ENCODE results near the gene MAP3K3. TPM values are rescaled to one million over a fixed set of nuclear protein-coding genes. Genes with fewer than 3 reads are reported as not detected.
"Not testable (repeated sequence)": the region's sequence is repeated elsewhere in the genome, so short reads cannot be mapped to it uniquely, and the experiment has no call there.

Gene MAP3K3
- total RNA-seq, 1 experiment from 2014 or later: 19.7 TPM

DNA sequence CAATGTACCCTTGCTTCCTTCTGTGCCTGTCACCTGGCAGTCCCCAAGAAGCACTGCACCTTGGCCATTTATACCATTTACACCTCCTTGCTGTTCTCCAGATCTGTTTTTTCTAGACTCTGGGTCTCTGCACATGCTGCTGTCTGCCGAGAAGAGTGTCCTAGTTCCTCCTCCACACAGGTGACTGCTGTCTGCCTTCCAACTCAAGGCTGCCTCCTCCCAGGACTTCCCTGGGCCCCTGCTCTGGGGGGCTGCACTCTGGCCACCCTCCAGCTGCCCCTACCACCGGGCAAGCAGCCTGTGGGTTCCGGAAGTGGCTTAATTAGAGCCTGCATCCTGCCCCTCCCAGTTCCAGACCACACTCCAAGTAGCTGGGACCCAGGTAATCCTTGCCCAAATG lies 83.4 kb downstream of the MAP3K3 start:
- no peak for DNase-seq (ENCODE audit: low read depth)

DNA sequence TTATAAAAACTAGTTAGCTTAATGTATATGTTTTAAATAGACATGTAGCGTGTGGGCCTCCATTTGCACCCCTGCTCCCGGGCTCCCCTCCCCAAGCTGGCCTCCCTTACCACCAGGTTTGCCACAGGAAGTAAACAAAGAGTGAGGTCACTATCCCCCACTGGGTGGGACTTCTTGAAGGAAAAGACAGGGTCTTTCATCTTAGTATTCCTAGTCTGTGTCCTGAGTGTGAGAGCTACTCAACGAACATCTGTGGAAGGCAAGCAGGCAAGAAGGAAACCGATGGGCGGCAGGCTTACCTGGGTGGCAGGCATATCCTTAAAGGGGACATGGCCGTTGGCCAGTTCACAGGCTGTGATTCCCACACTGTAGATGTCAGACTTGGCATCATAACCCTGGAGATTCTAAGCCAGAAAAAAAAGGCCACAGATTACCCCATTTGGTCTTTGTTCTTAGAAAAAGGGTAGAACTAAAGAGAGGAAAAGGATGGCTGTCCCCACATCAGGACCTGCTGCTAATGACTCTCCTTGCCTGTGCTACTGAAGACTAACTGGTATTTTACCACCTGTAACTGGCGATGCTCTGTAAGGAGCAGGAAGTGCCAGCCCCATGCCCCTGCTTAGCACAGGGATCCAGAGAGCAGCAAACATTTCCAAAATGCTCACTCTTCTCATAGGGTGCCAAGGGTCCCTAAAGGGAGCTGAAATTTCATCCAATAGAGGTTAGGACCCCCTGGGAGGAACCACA lies 84.3 kb downstream of the MAP3K3 start:
- no peak for DNase-seq (ENCODE audit: low read depth)

DNA sequence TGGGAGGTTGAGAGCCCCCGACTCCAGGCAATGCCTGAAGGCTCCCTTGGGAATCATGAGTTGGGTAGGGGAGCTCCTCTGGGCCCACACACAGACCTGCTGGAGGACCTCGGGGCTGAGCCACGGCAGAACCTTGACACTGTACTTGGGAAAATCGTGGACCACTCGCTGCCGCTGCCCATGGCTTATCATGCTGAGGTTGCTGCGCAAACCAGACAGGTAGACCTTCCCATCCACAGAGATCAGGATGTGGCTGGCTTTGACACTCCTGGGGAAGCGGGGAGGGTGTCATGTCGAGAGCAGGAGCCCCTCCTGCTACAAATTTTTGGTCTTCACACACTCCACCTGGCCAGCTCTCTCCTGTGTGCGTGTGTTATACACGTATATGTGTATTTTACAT lies 84.9 kb downstream of the MAP3K3 start:
- DNase-seq (ENCODE audit: low read depth): no peak

DNA sequence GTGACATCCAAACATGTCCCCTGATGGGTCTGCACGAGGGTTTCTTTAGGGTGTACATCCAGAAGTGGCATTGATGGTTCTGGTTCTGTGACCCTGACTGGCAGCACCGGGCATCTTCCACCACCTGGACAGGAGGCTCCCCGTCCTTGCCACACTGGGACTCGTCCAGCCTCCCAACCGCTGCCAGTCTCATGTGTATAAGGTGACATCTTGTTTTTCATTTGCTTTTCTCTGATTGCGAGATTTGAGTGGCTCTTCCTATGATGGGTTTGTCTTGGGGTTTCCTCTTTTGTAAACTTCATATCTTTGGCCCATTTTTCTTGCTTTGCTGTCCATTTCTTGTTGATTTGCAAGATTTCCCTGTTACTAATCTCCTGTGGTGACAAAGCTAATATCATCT lies 86.9 kb downstream of the MAP3K3 start:
- DNase-seq (ENCODE audit: low read depth): no peak

DNA sequence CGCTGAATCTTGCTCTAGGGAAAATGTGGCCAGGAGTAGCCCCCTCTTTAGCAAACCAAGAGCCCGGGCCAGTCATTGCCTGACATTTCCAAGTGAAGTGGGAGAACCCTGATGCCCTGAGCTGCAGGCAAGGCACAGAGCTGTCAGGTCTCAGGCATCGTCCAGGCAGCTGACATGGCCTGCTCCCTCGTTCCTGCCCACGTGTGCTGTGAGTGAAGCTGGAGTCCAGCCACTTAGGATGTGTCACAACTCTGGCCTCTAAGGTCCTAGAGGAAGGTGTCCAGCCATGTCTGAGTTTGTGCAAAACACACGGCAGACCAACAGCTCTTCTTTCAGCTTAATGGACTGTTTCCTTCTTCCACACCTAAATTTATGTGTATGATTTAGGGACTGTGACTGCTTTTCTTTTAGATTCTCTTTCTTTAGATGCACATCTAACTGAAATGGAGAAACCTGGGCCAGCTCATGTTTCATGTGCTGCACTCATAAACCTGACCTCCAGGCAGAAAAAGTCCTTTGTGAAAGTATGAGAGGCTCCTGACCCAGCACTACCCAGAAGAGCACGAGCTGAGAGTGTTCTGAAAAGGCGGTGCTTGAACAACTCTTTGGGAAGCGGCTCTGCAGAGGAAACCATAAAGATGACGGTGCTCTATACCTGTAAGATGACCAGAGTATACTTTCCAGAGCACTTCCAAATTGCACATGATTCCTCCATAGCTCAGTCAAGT lies 92.5 kb downstream of the MAP3K3 start:
- DNase-seq (ENCODE audit: low read depth): no peak

DNA sequence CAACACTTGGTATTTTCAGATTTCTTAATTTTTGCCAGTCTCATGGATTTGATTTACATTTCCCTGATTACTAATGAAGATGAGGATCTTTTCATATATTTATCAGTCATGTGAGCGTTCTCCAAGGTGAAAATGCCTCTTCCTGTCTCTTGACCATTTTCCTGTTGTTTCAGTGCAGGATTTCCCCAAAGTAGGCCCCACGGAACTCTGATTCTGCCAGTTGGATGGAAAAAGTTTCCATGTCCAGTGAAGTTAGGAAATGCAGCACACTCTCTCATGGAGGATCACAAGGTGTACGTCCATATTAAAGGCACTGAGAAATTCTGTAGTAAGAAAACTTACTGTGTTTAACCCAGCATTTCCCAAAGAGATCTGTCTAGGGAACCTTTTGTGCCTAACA lies 94.2 kb downstream of the MAP3K3 start:
- no peak for DNase-seq (ENCODE audit: low read depth)

DNA sequence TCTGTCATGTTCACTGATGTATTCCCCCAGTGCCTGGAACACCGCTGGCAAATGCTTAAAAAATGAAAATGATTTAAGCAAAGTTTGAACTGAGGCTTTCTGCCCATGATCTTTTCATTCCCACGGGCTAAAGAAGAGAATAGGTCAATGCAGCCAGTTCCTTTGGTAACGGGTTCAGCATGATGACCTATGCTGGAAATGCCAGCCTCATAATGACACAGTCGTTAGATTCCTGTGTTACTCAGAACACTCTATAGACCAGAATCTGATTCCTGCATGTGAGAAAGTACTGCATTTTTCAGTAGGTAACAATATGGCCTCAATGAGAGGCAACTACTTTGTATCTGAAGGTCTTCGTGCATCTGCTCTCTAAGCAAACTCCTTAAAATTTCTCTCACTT lies 96.8 kb downstream of the MAP3K3 start:
- DNase-seq (ENCODE audit: low read depth): no peak

DNA sequence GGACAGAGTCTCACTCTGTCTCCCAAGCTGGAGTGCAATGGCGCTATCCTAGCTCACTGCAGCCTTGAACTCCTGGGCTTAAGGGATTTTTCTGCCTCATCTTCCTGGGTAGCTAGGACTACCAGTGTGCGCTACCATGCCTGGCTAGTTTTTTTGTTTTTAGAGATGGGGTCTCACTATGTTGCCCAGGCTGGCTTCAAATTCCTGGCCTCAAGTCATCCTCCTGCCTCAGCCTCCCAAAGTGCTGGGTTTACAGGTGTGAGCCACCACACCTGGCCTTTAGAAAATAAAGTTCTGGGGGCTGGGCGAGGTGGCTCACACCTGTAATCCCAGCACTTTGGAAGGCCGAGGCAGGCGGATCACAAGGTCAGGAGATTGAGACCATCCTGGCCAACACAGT lies 98.0 kb downstream of the MAP3K3 start:
- DNase-seq (ENCODE audit: low read depth): not testable (repeated sequence)

DNA sequence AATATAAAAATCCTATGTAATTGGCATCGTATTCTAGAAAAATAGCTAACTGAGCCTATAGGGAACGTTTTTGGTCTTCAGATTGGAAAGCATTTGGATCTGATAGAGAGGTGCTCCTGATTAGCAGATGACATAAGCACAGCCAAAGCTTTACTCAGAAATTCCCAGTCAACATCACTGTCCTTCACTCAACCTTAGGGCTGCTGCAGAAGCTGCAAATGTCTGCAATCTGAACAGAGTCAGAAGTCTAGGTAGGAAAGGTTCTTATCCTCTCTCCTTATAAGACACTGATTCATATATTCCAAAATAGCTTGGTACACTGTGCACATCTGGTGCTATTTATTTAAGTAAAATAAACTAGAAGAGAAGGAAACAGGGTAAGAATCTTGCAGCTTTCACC lies 100.2 kb downstream of the MAP3K3 start:
- no peak for DNase-seq (ENCODE audit: low read depth)

DNA sequence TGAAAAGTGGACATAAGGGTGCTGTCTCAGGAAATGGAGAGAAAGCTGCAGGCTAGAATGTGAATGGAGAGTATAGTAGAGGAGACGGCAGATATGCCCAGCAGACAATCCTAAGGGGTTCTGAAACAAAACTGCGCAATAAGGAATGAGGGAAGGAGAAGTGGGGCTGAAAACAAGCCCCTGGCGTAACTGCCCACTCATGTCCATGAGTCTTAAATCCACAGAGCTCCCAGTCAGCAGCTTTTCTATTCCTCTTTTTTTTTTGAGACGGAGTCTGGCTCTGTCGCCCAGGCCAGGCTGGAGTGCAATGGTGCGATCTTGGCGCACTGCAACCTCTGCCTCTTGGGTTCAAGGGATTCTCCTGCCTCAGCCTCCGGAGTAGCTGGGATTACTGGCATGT lies 113.5 kb downstream of the MAP3K3 start:
- no peak for DNase-seq (ENCODE audit: low read depth)

DNA sequence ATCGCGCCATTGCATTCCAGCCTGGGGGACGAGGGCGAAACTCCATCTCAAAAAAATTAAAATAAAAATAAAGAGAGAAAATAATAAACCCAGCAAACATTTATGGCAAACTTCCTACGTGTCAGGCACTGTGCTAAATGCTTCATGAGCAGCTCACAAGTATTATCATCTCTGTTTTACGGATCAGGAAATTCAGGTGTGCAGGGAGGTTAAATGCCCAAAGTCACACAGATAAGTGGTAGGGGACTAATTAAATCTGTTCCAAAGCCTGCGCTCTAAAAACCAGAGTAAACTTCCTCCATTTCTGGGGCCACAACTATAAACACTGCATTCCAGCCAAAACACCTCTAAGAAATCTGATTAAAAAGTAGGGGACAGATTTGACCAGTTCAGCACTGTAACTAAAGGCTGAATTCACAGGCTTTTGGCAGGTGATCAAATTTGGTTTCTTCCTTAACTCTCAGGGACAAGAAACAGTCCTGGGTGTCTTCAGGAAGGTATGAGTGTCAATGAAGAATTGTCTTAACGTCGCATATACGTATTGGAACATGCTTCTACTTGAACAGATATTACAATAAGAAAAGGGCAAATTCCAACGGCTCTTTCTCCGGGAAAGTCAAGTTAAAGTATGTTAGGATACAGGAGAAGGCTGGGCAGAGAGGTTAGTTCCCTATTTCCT lies 118.4 kb downstream of the MAP3K3 start:
- peak; percentile 3 for DNase-seq (ENCODE audit: low read depth)

DNA sequence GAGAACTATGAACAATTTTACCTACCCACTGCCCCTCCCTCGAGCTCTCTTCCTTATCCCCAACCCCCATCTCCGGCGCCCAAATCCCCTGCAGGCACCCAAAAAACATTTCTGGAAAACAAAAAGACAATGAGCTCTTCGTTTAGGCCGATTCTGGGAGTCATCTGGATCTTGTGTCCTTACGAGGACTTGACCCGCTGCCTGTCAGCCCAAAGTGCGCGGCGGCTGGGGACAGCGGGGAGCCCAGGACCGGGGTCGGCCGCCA lies 118.9 kb downstream of the MAP3K3 start:
- no peak for DNase-seq (ENCODE audit: low read depth)

DNA sequence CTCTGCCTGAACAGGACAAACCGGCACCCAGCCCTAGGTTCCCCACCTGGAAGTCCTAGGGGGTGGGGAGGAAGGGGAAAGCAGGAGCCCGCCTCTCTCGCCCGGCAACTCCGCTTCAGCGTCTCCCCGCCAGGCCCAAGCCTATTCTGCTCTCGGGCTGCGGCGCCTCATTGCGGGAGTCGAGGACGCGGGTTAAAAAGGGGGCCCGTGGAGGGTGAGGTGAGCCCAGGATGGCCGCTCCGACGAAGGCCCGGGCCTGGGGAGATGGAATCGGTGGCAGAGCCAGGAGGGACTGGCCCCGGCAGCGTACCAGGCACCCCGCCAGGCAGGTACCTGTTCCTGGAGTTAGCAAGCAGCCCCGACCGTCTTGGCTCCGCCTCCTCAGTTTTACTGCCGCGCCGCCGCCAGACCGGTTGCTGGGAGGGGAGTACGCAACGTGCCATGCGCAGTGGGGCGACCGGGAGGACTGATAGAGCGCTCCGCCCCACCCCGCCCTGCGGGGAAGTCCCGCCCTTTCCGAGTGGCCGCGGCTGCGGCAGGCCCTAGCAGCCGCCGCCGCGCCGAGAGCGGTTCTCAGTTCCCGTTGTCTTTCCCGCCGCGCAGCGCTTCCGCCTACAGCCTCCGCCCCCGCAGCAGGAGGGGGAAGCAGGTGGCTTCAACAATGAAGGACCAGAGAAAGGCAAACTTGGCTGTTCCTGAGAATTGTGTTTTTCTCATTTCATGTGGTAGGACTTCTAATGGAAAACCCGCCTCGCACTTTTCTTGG lies 119.4 kb downstream of the MAP3K3 start, which contains the start of gene STRADA:
Gene STRADA, minus strand, starts transcription at position 392 of the 766 bp plus-strand sequence. CDS start 13,430 bp downstream, outside the sequence.
- DNase-seq (ENCODE audit: low read depth): peak; percentile 99

Other genes with a start within 250 kb of the MAP3K3 start
- 16.7 and 21.1 TPM in 2 replicates for gene CYB561, start 176.1 kb upstream of the MAP3K3 start, total RNA-seq (2014; rRNA removed; shearing (Covaris generic))
- gene ACE, start 145.4 kb upstream of the MAP3K3 start, total RNA-seq (2014; rRNA removed; shearing (Covaris generic)): 0.29 TPM in 1 of 2 replicates, not detected in the other
- not detected in 2 replicates for gene KCNH6, start 99.1 kb upstream of the MAP3K3 start, total RNA-seq (2014; rRNA removed; shearing (Covaris generic))
- gene DCAF7, start 71.9 kb upstream of the MAP3K3 start, total RNA-seq (2014; rRNA removed; shearing (Covaris generic)): 29.9 and 36.7 TPM in 2 replicates
- gene TACO1, start 21.5 kb upstream of the MAP3K3 start, total RNA-seq (2014; rRNA removed; shearing (Covaris generic)): 22.9 and 23.8 TPM in 2 replicates
- 32.3 and 41.7 TPM in 2 replicates for gene LIMD2, start 77.7 kb downstream of the MAP3K3 start, total RNA-seq (2014; rRNA removed; shearing (Covaris generic))
- gene STRADA, start 119.4 kb downstream of the MAP3K3 start, total RNA-seq (2014; rRNA removed; shearing (Covaris generic)): 10.9 and 18.7 TPM in 2 replicates
- gene CCDC47, start 151.2 kb downstream of the MAP3K3 start, total RNA-seq (2014; rRNA removed; shearing (Covaris generic)): 94.1 and 117 TPM in 2 replicates
- 43.3 and 48.5 TPM in 2 replicates for gene DDX42, start 151.8 kb downstream of the MAP3K3 start, total RNA-seq (2014; rRNA removed; shearing (Covaris generic))
- gene PSMC5, start 205.0 kb downstream of the MAP3K3 start, total RNA-seq (2014; rRNA removed; shearing (Covaris generic)): 75.3 and 98.5 TPM in 2 replicates
- 91.3 and 116 TPM in 2 replicates for gene FTSJ3, start 205.2 kb downstream of the MAP3K3 start, total RNA-seq (2014; rRNA removed; shearing (Covaris generic))
- gene SMARCD2, start 220.3 kb downstream of the MAP3K3 start, total RNA-seq (2014; rRNA removed; shearing (Covaris generic)): 69.4 and 73.5 TPM in 2 replicates

Data from Daoy (cell line).